Measurements from ENCODE around the gene ATF3.
"Not testable (repeated sequence)": the region's sequence is repeated elsewhere in the genome, so short reads cannot be mapped to it uniquely, and the experiment has no call there.

- not testable (repeated sequence) for TF ChIP-seq POLR2A, CTCF (IDR thresholded peaks at IDR 0.05)
Observed at GRCh38 chr1:212639524-212639923, 31.0 kb downstream of the ATF3 start.
